ENCODE data around the gene PBOV1.

Gene PBOV1

DNA sequence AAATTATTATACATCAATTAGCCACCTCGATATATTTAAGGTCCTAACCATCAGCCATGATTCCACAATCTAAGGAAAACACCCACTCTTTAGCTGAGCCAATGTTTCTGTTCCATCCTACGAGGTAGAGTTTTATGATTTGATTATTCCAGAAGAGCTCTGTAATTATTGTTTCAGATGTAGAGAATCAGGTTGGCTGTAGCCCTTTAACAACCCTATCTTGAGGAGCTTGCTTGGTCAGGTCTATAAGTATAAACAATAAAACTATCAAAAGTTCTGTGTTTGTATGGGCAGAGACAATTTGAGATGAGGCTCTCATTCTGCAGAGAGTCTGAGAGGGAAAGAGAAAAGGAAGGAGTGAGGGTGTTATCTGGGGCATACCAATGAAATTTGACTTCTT, at the start of gene PBOV1:
Gene PBOV1 (minus strand): TSS at position 43 of the 400 bp plus-strand sequence. CDS start 96 bp downstream, outside the sequence.
- DNase-seq = no peak

DNA sequence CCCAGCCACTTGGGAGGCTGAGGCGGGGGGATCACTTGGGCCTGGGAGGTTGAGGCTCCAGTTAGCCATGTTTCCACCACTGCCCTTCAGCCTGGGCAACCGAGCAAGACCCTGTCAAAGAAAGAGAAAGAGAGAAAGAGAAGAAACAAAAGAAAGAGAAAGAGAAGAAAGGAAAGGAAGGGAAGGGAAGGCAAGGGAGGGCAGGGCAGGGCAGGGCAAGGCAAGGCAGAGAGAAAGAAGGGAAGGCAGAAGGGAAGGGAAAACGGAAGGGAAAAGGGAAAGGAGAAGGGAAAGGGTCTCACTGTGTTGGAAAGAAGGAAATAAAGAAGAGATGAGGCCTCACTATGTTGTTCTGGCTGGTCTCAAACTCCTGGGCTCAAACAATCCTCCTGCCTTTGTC, 47.8 kb upstream of the PBOV1 start:
- no peak for DNase-seq

DNA sequence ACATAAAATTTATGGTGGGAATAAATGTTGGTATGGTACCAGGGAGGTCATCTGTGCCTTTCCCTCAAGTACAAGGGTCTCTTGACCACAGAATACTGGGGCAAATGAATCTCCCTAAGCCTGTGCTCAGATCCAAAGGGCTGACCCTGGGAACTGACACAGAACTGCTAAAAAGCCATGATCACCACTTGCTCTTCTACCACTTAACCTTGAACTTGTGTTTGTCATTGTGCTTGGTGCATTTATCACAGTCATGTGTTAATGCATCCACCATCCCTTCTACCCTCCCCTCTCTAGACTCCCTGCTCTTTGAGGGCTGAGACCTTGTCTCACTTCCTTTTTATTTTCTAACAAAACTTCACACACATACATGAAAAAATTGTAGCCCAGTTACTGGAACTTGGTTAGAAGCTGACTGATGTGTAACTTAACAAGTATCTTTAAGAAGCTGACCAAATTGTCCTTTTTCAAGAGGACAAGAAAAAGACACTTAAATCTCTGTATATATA, 46.1 kb upstream of the PBOV1 start:
- no peak for DNase-seq

- no peak for DNase-seq
Observed at GRCh38 chr6:138263963-138264362, 45.7 kb upstream of the PBOV1 start.

GRCh38 chr6:138261116-138261780, 43.0 kb upstream of the PBOV1 start:
- DNase-seq = no peak

DNA sequence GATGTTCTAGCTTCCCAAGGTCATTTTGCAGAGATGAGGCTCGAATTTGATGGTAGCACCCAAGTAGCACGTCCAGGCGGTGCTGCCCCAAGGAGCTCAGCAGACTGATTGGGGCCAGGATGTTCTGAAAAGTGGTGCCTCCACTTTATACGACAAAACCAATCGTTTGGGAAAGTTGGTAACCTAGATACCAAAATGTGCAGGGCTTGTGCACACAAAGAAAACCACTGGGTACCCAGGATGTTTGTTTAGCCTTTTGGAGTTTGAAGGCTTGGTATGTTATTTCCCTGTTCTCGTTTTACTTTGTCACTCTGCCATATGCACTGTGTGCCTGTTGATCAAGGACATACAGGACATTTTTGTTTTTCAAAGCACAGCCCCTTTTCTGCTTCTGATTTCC, 40.7 kb upstream of the PBOV1 start:
- DNase-seq = no peak

DNA sequence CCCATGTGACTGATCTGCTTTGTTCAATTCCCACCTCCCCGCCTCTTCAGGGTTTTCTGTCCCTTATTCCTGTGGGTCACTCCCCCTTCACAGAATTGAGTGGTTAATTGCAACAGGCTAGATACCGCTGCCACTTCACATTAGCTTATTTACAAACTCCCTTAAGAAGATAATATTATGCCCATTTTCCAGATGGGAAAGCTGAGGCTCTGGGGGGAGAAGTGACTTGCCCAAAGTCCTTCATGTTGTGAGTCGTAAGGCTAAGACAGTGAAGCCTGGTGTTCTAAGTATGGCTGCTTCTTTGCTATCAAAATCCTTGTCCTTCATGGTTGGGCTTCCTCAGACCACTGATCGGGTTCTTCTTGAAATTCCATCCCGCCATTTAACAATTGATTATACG, 39.9 kb upstream of the PBOV1 start:
- no peak for DNase-seq

DNA sequence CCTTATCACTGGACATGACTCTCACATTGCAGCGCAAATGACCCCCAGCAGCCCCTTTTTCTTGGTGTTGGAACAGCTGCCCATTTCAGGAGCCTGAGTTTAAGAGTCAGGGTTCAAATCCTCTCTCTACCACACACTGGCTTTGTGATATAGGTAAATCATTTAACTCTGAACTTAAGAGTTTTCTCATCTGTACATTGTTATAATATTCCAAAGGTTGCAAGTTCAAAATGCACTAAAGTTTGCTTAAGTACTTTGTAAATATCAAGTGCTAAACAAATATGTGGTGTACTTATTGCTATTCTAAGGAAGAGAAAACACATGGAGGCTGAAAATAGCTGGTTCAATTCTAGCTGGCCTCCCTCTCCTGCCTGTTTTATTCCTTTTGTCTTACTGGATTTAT, 39.3 kb upstream of the PBOV1 start:
- no peak for DNase-seq

DNA sequence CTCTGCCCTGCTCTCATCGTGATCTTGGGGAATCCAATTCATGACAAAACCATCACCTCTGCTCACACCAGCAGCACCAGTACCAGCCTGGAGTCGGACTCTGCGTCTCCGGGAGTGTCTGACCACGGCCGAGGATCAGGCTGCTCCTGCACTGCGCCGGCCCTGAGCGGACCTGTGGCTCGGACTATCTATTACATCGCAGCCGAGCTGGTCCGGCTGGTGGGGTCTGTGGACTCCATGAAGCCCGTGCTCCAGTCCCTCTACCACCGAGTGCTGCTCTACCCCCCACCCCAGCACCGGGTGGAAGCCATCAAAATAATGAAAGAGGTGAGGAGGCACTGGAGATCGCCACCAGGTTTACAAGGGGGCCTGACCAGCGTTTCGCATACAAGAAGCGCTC, 37.2 kb upstream of the PBOV1 start:
- DNase-seq = no peak

GRCh38 chr6:138253731-138254130, 35.4 kb upstream of the PBOV1 start:
- DNase-seq = no peak

DNA sequence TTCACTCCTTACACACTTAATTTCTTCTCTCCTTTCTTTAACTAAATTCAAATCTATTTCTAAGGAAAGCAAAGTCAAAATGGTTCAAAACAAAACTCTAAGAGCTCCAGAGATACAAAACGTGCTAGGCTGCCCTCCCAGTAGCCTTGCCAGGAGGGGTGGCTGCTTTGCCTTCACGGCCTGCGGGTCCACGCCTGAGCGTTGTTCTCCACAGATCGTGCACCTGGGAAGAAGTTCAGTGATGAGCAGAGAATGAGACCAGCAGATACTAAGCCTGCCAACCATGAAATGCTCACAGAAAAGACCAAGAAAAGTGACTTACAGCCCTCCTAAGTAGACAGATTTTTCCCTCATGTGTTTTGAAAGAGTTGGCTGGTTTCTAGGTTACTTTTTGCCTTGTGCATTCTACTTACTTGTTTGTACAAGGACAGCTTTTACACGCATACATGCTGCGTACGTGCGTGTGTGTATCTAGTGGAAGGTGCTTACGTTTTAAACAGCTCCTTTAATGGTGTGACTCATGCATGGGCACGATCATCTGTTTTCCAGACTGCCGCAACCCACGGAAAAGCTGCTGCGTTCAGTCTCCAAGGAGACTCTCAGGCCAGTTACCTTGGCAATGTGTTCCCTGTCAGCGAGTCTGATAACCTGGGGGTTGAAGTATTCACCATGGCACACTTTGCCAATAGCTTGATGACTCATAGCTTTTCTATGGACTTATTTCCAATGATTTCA, 32.4 kb upstream of the PBOV1 start:
- no peak for DNase-seq

DNA sequence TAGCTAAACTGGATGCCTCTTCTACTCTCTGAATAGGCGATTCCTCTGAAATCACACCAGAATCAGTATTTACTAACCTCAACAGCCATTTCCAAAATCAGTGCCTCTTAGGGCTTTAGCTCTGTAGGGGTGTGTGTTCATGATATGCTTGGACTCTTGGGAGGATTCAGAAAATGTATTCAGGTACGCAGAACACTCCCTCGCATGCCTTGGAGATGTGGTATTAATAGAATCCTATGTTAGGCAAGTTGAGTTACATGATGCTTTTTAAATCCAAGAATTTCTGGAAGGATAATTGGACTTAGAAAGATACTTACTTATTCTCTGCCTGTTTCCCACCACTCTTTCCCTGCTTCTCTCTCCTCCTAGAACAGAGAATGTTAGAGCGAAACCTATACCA, 31.8 kb upstream of the PBOV1 start:
- no peak for DNase-seq

- DNase-seq = no peak
Observed at GRCh38 chr6:138248878-138249277, 30.6 kb upstream of the PBOV1 start.

DNA sequence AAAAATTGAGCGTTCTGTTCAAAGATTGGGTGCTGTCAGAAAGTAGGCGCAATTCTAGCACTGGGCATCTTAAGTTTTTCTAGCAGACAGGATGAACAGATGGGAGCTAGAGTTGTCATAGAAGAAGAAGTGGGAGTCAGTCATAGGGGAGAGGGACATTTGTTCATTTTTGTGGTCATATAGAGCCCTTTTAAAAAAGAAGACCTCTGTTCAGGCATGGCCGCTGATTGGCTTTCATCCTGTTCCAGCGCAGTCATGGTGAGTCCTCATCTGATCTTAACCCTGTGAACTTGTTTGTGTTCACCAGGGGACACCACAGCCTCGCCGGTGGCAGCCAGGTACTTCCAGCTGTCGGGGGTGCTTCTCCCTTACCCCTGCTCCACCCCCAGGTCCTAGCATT, 29.7 kb upstream of the PBOV1 start:
- DNase-seq = no peak

GRCh38 chr6:138246650-138247440, 28.6 kb upstream of the PBOV1 start:
- no peak for DNase-seq

DNA sequence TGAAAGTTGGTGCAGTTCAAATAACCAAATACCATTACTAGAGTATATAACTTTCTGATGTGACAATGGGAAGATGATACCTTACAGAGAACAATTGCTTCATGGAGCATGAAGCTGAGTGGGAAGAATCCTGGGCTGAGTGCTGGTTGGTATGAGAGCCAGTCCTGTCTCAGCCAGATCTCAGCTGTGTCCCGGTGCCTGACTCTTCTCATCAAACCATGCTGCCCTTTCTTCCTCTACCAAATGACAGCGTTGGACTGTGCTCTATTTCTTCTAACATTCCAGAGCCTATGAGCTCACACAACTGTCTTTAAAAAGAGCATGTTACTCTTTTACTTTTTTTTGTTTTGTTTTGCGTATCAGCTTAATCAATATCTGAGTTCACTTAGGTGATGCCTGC, 27.5 kb upstream of the PBOV1 start:
- DNase-seq = no peak

GRCh38 chr6:138242987-138243592, 24.8 kb upstream of the PBOV1 start:
- no peak for DNase-seq

DNA sequence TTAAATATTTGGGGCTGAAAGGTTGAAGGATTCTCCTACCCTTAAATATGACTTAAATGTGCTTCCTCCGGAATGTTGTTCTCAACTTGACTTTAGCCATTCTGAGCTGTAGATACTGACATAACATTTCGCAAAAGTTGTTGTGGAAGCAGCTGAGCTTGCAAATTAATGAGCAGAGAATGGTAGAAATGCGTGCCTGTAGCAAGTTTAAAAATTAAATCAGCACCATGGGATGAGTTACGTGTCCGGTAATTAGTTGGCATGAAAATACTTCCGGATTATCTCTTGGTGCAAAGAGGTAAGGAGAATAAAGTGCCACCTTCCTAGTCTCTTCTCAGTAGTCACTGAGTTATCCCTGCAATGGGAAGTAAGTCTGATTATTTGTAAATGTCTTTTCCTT, 23.6 kb upstream of the PBOV1 start:
- no peak for DNase-seq

GRCh38 chr6:138241381-138241780, 23.1 kb upstream of the PBOV1 start:
- no peak for DNase-seq

DNA sequence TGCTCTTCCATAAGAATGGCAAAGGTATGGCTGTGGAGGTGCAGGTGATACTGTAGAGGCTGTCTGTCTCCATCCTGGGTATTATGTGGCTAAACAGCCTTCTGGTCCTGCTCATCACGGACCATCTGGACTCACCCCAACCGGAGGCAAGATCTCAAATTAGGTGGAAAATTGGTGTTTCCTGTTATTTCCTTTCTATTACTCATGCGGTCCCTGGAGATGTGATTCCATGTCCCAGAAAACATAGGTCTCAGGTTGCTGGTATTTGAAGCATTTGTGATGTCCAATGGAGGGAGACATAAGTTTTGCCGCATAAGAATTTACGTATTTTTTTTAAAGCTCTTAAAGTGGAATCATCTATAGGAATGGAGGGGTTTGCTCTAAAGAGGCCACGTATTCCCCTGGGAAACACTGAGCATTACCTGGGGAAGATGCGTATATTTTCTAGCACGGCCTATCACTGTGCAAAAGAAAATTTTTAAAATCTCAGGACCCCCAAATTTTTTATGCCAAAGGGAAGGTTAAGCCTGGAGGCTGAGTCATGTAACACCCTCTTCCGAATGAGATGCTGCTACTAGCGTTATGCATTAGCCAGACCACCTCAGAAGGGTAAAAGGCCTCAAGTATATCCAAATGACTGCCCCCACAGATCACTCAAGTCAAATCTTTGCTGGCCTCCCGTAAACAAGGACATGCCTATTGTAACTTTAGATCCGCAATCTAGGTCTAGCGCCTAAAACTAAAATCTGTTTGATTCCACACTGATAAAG, 22.4 kb upstream of the PBOV1 start:
- DNase-seq = no peak

- DNase-seq = no peak
Observed at GRCh38 chr6:138239774-138240173, 21.5 kb upstream of the PBOV1 start.

GRCh38 chr6:138238368-138238767, 20.1 kb upstream of the PBOV1 start:
- no peak for DNase-seq

DNA sequence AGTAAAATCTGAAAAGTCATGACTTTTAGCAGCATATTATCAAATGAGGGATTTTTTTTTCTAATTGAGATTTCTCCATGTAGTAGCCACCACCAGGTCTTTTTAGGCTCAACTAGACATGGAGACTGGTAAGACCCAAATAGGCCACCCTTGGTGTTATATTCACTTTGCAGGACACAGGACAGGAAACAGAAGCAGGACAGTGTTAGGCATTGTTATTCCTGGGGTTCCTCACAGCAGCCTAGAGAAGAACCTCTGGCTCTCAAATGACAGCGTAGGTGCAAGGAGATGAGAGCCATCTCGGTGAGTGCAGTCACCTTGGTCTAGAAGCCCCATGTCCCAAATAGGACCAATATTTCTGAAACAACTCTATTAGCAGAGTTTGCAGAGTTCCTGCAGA, 19.2 kb upstream of the PBOV1 start:
- no peak for DNase-seq

Measured in NCI-H2227 treated with DMSO at 0.1 percent for 48 hours (cell line).